Measurements from ENCODE around the gene CSRP3.

GRCh38 chr11:19185516-19186052 is 16.2 kb downstream of the CSRP3 start:
- TF ChIP-seq ZFP30 (CRISPR knock-in tag; IDR thresholded peaks at IDR 0.05) (no peak), OSR1 (CRISPR knock-in tag; IDR thresholded peaks at IDR 0.05) (no peak), CREB5 (CRISPR knock-in tag; IDR thresholded peaks at IDR 0.05; ENCODE audit: low read depth) (no peak), BACH2 (CRISPR knock-in tag; IDR thresholded peaks at IDR 0.05; ENCODE audit: borderline replicate concordance) (no peak), ARNTL (CRISPR knock-in tag; IDR thresholded peaks at IDR 0.05; ENCODE audit: borderline replicate concordance, low read depth) (no peak), TCF4 (CRISPR knock-in tag; IDR thresholded peaks at IDR 0.05; ENCODE audit: borderline replicate concordance) (no peak)
